IMR-90 (cell line): Measurements from ENCODE around the gene TRDMT1. TPM values are rescaled to one million over a fixed set of nuclear protein-coding genes. Genes with fewer than 3 reads are reported as not detected.

Experiments used
- ATAC-seq: fragments of 200-7000 bp; cut with Tn5 transposase; 2 replicates; pipeline ENCODE4 v1.9.1; 2020; ENCODE audit warnings: low read depth, mild to moderate bottlenecking, moderate library complexity
- BruUV-seq: library from RNA; stranded (reverse); fragments of 400-500 nt; replicated peaks from 2 replicates; lab custom pipeline; 2021; lab: Mats Ljungman, UMichigan
- CTCF ChIA-PET: fragments of 300-600 bp; formaldehyde crosslinking; extraction: SDS; loops from one replicate; lab custom pipeline; 2021; ENCODE audit warnings: antibody characterized with exemption; lab: Yijun Ruan, JAX
- POLR2A ChIA-PET: fragments of 300-600 bp; sonication (Branson Sonifier 250); formaldehyde crosslinking; loops from one replicate; lab custom pipeline; 2022; ENCODE audit warnings: antibody characterized with exemption; ENCODE audit not compliant: unreplicated experiment; lab: Charles Lee
- DNase-seq: peaks from one replicate; pipeline ENCODE4 v3.0.0; 2013
- H2AFZ ChIP-seq: replicated peaks from 2 replicates; pipeline ENCODE3; 2013; ENCODE audit warnings: low read length, mild to moderate bottlenecking; ENCODE audit not compliant: poor library complexity
- H2AK5ac ChIP-seq: 2 replicates; pipeline ENCODE4 v1.6.1; 2013; ENCODE audit warnings: low read depth, low read length, inconsistent platforms
- H2AK9ac ChIP-seq: replicated peaks from 2 replicates; pipeline ENCODE3; 2013; ENCODE audit warnings: mild to moderate bottlenecking, low read depth, low read length, moderate library complexity; ENCODE audit not compliant: poor library complexity
- H2BK120ac ChIP-seq: 2 replicates; pipeline ENCODE4 v1.6.1; 2013; ENCODE audit warnings: low read depth, low read length, inconsistent platforms
- H2BK15ac ChIP-seq: 3 replicates; pipeline ENCODE4 v1.6.1; 2013; ENCODE audit warnings: low read depth, low read length, inconsistent platforms
- H2BK20ac ChIP-seq: 2 replicates; pipeline ENCODE4 v1.6.1; 2013; ENCODE audit warnings: low read depth, mild to moderate bottlenecking, inconsistent platforms, low read length, moderate library complexity
- H2BK5ac ChIP-seq: 2 replicates; pipeline ENCODE4 v1.6.1; 2013; ENCODE audit warnings: mild to moderate bottlenecking, low read depth, low read length, inconsistent platforms; ENCODE audit not compliant: poor library complexity, severe bottlenecking
- H3K14ac ChIP-seq: replicated peaks from 2 replicates; pipeline ENCODE4 v1.6.1; 2013; ENCODE audit warnings: low read depth, low read length, inconsistent platforms
- H3K18ac ChIP-seq: 2 replicates; pipeline ENCODE4 v1.6.1; 2013; ENCODE audit warnings: low read depth, low read length, control low read depth
- H3K23ac ChIP-seq: 2 replicates; pipeline ENCODE4 v1.6.1; 2013; ENCODE audit warnings: low read depth, low read length, inconsistent platforms
- H3K27ac ChIP-seq: 2 replicates; pipeline ENCODE4 v1.5.1; 2013; ENCODE audit warnings: mild to moderate bottlenecking, control low read depth, low read length; ENCODE audit not compliant: insufficient read depth
- H3K27me3 ChIP-seq: 2 replicates; pipeline ENCODE4 v1.6.1; 2013; ENCODE audit warnings: low read length; ENCODE audit not compliant: control insufficient read depth, insufficient read depth
- H3K36me3 ChIP-seq: 2 replicates; pipeline ENCODE4 v1.6.1; 2013; ENCODE audit warnings: low read length, mixed read lengths; ENCODE audit not compliant: control insufficient read depth, insufficient read depth
- H3K4ac ChIP-seq: 2 replicates; pipeline ENCODE4 v1.6.1; 2013; ENCODE audit warnings: low read depth, low read length, inconsistent platforms
- H3K4me1 ChIP-seq: 2 replicates; pipeline ENCODE4 v1.6.1; 2013; ENCODE audit warnings: low read length, mixed read lengths; ENCODE audit not compliant: control insufficient read depth, insufficient read depth
- H3K4me2 ChIP-seq: 2 replicates; pipeline ENCODE4 v1.6.1; 2013; ENCODE audit warnings: low read depth, mild to moderate bottlenecking, control low read depth, low read length, moderate library complexity
- H3K4me3 ChIP-seq: 2 replicates; pipeline ENCODE4 v1.5.1; 2013; ENCODE audit warnings: low read depth, mild to moderate bottlenecking, control low read depth, low read length, moderate library complexity; ENCODE audit not compliant: insufficient read depth
- H3K56ac ChIP-seq: 2 replicates; pipeline ENCODE4 v1.6.1; 2013; ENCODE audit warnings: low read length, inconsistent platforms; ENCODE audit not compliant: insufficient read depth; ENCODE audit errors: extremely low read depth
- H3K79me1 ChIP-seq, 2 experiments: 2 replicates each; pipeline ENCODE4 v1.6.1; 2013; ENCODE audit warnings: low read length in 2 of 2, inconsistent platforms in 1 of 2, low read depth in 1 of 2
- H3K9ac ChIP-seq: 2 replicates; pipeline ENCODE4 v1.6.1; 2013; ENCODE audit warnings: low read depth, low read length, control low read depth
- H3K9me1 ChIP-seq: 2 replicates; pipeline ENCODE4 v1.6.1; 2013; ENCODE audit warnings: low read length, inconsistent platforms; ENCODE audit not compliant: insufficient read depth
- H3K9me3 ChIP-seq: 2 replicates; pipeline ENCODE4 v1.6.1; 2013; ENCODE audit warnings: low read length; ENCODE audit not compliant: control insufficient read depth, insufficient read depth
- H4K20me1 ChIP-seq: 2 replicates; pipeline ENCODE4 v1.6.1; 2013; ENCODE audit warnings: low read length, inconsistent platforms; ENCODE audit not compliant: insufficient read depth
- H4K5ac ChIP-seq: 2 replicates; pipeline ENCODE4 v1.6.1; 2013; ENCODE audit warnings: mild to moderate bottlenecking, low read depth, low read length, control low read depth
- H4K8ac ChIP-seq, 2 experiments: 2 replicates each; pipeline ENCODE4 v1.6.1; 2013; ENCODE audit warnings: low read depth in 2 of 2, low read length in 2 of 2, control low read depth in 1 of 2, inconsistent platforms in 1 of 2
- H4K91ac ChIP-seq: 2 replicates; pipeline ENCODE4 v1.6.1; 2013; ENCODE audit warnings: low read depth, low read length, inconsistent platforms; ENCODE audit not compliant: insufficient read depth
- BHLHE40 ChIP-seq: fragments of 150-350 bp; IDR thresholded peaks from 2 replicates; pipeline ENCODE4 v1.6.1; 2016; ENCODE audit warnings: mild to moderate bottlenecking, low read depth, low read length
- CHD1 ChIP-seq: IDR thresholded peaks from 2 replicates; pipeline ENCODE4 v1.6.1; 2012; ENCODE audit warnings: low read depth, low read length, improper control_type of control experiment
- FOS ChIP-seq: fragments of 150-350 bp; IDR thresholded peaks from 2 replicates; pipeline ENCODE4 v1.6.1; 2016; ENCODE audit warnings: low read depth, low read length
- NFE2L2 ChIP-seq: fragments of 150-350 bp; IDR thresholded peaks from 2 replicates; pipeline ENCODE4 v1.6.1; 2016; ENCODE audit warnings: low read depth, mild to moderate bottlenecking, low read length
- POLR2A ChIP-seq: IDR thresholded peaks from 2 replicates; pipeline ENCODE4 v1.6.1; 2012; ENCODE audit warnings: mild to moderate bottlenecking, low read depth, low read length
- SMC3 ChIP-seq: fragments of 150-350 bp; IDR thresholded peaks from 2 replicates; pipeline ENCODE4 v1.6.1; 2016; ENCODE audit warnings: low read depth, mild to moderate bottlenecking, antibody characterized with exemption, low read length, moderate library complexity
- WGBS, 2 experiments: methylation state at CpG; one replicate each; pipeline versions ENCODE4 v1.1.5 to v1.1.7; 2013; ENCODE audit warnings: missing lambda C conversion rate in 2 of 2; ENCODE audit not compliant: insufficient read length in 1 of 2; ENCODE audit errors: extremely low coverage in 2 of 2; 5-methylcytosine and 5-hydroxymethylcytosine counted together
- dilution Hi-C: fragments of 300-500 bp; cut with HindIII; formaldehyde crosslinking; loops from one replicate; pipeline ENCODE4 v1.14.3; 2018; ENCODE audit warnings: low sequenced_read_pairs; ENCODE audit not compliant: unreplicated experiment
- in situ Hi-C: fragments of 300-500 bp; cut with MboI; formaldehyde crosslinking; loops from 3 replicates; pipeline ENCODE4 v1.14.3; 2019; ENCODE audit warnings: low sequenced_read_pairs, inconsistent platforms, mixed read lengths
- intact Hi-C: fragments of 100-400 bp; cut with micrococcal nuclease; formaldehyde crosslinking; loops from 2 replicates; pipeline ENCODE4 v1.10.0; 2022
- polyA plus RNA-seq, 3 experiments: library from polyadenylated mRNA; depleted of rRNA; stranded (reverse); fragments of >200 nt; gene quantifications; 2 replicates each; pipeline ENCODE4 v1.2.3, GENCODE V29; 2012; ENCODE audit warnings: low replicate concordance in 1 of 3
- total RNA-seq: library from RNA; depleted of rRNA; stranded (reverse); fragments of >200 nt; gene quantifications from 2 replicates; pipeline ENCODE4 v1.2.3, GENCODE V29; 2012
- TF ChIP-seq, protein P1 (sequence below): fragments of 150-350 bp; IDR thresholded peaks from 2 replicates; pipeline ENCODE4 v1.6.1; 2016; ENCODE audit warnings: low read depth, mild to moderate bottlenecking, low read length, moderate library complexity, borderline replicate concordance
- TF ChIP-seq, protein P2 (sequence below): fragments of 150-350 bp; IDR thresholded peaks from 2 replicates; pipeline ENCODE4 v1.6.1; 2017; ENCODE audit warnings: mild to moderate bottlenecking, antibody characterized with exemption, low read length, low read depth
- TF ChIP-seq, protein P3 (sequence below): conservative IDR thresholded peaks from 2 replicates; pipeline ENCODE4 v1.5.1; 2012; ENCODE audit warnings: mild to moderate bottlenecking, low read depth, low read length, improper control_type of control experiment

The TRDMT1 gene
- total and polyA plus RNA-seq, 2 of the 4 experiments (the other 2 are of a cell fraction), result 2.1 to 4.7 TPM

DNA sequence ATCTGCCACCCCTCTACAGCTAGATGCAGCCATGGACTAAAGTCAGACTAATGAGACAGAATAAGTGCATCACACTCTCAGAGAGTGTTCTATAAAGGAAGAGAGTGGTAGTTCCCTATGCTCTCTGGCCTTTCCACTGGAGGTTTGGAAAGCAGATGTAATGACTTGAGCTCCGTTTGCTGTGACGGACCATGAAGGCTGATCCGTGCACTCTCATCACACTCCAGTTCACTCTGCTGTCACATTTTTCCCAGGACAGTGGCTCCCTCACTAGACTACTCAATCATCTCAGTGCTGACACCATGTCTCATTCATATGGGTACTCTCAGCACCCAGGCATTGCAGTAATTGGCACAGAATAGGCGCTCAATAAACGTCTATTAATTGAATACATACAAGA, 20.4 kb downstream of the TRDMT1 start:
- no peak overlapping the region for H2BK20ac ChIP-seq
- no peak overlapping the region for H3K4me3 ChIP-seq
- H3K9me1 ChIP-seq, result peaks cover 3% of the 10 kb centered on the region
- no peaks in the 10 kb centered on the region for H4K20me1 ChIP-seq
- no peak overlapping the region for H3K56ac ChIP-seq
- no peak overlapping the region for H3K23ac ChIP-seq
- no peak overlapping the region for H3K4ac ChIP-seq
- no peak overlapping the region for H3K27ac ChIP-seq
- DNase-seq, result no peak
- ChIA-PET POLR2A (no interaction called here), CTCF (no interaction called here)
- no peak overlapping the region for H4K91ac ChIP-seq
- peaks cover 3% of the 10 kb centered on the region for H3K4me1 ChIP-seq
- H4K5ac ChIP-seq, result no peak overlapping the region
- no peak overlapping the region for H2AK5ac ChIP-seq
- TF ChIP-seq BHLHE40 (no peak), CHD1 (no peak), SMC3 (no peak), FOS (no peak), POLR2A (no peak), NFE2L2 (no peak)
- TF ChIP-seq, protein P1, sequence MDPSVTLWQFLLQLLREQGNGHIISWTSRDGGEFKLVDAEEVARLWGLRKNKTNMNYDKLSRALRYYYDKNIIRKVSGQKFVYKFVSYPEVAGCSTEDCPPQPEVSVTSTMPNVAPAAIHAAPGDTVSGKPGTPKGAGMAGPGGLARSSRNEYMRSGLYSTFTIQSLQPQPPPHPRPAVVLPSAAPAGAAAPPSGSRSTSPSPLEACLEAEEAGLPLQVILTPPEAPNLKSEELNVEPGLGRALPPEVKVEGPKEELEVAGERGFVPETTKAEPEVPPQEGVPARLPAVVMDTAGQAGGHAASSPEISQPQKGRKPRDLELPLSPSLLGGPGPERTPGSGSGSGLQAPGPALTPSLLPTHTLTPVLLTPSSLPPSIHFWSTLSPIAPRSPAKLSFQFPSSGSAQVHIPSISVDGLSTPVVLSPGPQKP, result no peak
- TF ChIP-seq, protein P2, sequence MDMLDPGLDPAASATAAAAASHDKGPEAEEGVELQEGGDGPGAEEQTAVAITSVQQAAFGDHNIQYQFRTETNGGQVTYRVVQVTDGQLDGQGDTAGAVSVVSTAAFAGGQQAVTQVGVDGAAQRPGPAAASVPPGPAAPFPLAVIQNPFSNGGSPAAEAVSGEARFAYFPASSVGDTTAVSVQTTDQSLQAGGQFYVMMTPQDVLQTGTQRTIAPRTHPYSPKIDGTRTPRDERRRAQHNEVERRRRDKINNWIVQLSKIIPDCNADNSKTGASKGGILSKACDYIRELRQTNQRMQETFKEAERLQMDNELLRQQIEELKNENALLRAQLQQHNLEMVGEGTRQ, result no peak
- TF ChIP-seq, protein P3, sequence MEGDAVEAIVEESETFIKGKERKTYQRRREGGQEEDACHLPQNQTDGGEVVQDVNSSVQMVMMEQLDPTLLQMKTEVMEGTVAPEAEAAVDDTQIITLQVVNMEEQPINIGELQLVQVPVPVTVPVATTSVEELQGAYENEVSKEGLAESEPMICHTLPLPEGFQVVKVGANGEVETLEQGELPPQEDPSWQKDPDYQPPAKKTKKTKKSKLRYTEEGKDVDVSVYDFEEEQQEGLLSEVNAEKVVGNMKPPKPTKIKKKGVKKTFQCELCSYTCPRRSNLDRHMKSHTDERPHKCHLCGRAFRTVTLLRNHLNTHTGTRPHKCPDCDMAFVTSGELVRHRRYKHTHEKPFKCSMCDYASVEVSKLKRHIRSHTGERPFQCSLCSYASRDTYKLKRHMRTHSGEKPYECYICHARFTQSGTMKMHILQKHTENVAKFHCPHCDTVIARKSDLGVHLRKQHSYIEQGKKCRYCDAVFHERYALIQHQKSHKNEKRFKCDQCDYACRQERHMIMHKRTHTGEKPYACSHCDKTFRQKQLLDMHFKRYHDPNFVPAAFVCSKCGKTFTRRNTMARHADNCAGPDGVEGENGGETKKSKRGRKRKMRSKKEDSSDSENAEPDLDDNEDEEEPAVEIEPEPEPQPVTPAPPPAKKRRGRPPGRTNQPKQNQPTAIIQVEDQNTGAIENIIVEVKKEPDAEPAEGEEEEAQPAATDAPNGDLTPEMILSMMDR, result no peak
- H4K8ac ChIP-seq, result no peak overlapping the region
- ATAC-seq, result no peak
- H2BK15ac ChIP-seq, result no peak overlapping the region
- H3K9me3 ChIP-seq, result no peaks in the 10 kb centered on the region
- no peaks in the 10 kb centered on the region for H3K27me3 ChIP-seq
- H2BK5ac ChIP-seq, result no peak overlapping the region
- H3K79me1 ChIP-seq, result peaks cover 3 to 10% of the 10 kb centered on the region in 2 experiments; a peak in 1 of 4 replicates
- no peak overlapping the region for H3K14ac ChIP-seq
- WGBS, 2 experiments, result no CpG with 5 or more reads among the region's 5 CpGs
- in situ Hi-C loops (no loop called here), intact Hi-C loops (no loop called here), dilution Hi-C loops (no loop called here)
- H3K4me2 ChIP-seq, result no peak overlapping the region
- H3K36me3 ChIP-seq, result no peaks in the 10 kb centered on the region
- no peak overlapping the region for H3K18ac ChIP-seq
- no TSS peak for BruUV-seq
- H2BK120ac ChIP-seq, result no peak overlapping the region
- H2AK9ac ChIP-seq, result no peak overlapping the region
- no peak overlapping the region for H2AFZ ChIP-seq
- no peak overlapping the region for H3K9ac ChIP-seq
